GM19372 (cell line): Measurements from ENCODE around the gene LSM3.
A peak's percentile ranks its signal among the peaks of the same experiment; 100 is the strongest.

ENCODE experiments used
- ATAC-seq: cut with Tn5 transposase; IDR thresholded peaks from one replicate; pipeline ENCODE4 v1.9.1; 2021; ENCODE audit warnings: mild to moderate bottlenecking, low read depth, moderate library complexity; ENCODE audit not compliant: unreplicated experiment

LSM3 gene

GRCh38 chr3:14178247-14179113 lies at the start of gene LSM3, which contains the start of gene XPC:
Gene LSM3 (plus strand): TSS chr3:14178817. CDS start chr3:14178861, 44 bp downstream.
Gene XPC (minus strand): TSS chr3:14178601. CDS start chr3:14178568, 33 bp downstream.
- ATAC-seq = peak; percentile 86

DNA sequence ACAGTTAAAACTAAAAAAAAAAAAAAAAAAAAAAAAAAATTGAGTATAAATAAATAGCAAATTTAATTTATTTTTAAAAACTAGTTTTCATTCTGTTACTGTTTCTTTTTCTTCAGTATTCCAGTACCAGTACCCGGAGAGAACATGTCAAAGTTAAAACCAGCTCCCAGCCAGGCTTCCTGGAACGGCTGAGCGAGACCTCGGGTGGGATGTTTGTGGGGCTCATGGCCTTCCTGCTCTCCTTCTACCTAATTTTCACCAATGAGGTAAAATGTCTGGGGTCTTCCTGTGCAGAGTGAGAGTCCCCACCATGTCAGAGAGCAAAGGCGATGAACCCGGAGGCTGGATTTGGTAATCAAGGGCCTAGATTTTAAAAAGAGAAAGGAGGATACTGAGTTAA lies 49.3 kb upstream of the LSM3 start:
- ATAC-seq = no peak

DNA sequence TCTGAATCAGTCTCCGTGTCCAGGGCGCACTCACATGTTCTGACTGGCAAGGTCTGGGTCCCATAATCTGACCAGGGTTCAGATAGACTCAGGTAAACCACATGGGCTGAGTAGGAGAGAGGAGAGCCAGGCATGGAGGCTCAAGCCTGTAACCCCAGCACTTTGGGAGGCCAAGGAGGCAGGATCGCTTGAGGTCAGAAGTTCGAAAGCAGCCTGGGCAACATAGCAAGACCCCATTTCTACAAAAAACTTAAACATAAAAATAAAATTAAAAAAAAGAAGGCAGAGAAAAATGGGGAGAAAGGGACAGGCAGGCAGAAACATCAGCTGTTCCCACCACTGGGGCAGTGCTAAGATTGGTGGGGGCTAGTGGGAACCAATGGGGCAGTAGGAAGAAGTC lies 48.4 kb upstream of the LSM3 start:
- no peak for ATAC-seq

DNA sequence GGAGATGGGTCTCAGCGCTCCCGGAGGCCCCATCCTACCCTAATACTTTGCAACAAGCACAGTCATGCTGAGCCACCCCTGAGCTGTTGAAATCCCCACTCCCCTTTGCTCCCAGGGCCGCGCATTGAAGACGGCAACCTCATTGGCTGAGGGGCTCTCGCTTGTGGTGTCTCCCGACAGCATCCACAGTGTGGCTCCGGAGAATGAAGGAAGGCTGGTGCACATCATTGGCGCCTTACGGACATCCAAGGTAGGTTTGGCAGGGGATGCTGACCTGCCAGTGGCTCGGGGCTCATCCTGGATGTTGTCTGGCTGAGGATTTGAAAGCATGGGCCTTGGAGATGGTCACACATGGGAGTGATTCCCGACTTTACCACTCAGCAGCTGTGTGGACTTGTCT lies 47.9 kb upstream of the LSM3 start:
- no peak for ATAC-seq

DNA sequence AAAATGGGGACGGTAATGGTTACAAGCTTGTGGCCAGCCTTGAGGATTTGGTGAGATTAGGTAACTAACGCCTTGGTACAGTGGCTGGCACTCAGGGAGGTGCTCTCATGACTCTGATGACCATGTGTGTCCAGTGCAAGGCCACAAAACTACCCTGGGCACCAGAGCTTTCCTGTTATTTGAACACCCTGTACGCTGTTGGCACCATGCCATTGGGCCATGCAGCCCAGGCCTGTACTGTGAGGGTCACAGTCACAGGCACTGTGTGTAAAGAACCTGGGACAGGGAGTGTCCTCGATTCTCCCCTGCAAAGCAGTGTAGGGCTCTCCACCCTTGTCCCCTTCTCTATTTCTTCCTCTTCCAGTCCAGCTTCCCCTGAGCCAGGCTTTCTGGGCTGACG lies 47.5 kb upstream of the LSM3 start:
- no peak for ATAC-seq

- no peak for ATAC-seq
These were observed 46.5 kb upstream of the LSM3 start for GRCh38 chr3:14132120-14132519.

DNA sequence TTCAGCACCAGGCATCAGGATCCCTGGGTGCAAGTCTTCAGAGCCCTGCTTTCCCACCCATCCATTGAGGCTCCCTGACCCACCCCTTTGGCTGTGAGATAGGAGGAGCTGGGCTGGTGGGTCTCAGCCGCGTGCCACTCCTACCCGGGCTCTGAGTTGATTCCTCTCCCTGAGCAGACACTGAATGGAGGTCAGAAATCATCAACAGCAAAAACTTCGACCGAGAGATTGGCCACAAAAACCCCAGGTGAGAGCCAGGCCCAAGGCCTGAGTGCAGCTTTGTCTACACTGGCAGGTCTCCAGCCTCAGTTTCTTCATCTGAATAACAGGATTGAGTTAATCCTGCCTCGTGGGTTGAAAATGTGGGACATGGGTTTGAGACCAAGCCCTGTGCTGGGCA lies 45.9 kb upstream of the LSM3 start:
- no peak for ATAC-seq

DNA sequence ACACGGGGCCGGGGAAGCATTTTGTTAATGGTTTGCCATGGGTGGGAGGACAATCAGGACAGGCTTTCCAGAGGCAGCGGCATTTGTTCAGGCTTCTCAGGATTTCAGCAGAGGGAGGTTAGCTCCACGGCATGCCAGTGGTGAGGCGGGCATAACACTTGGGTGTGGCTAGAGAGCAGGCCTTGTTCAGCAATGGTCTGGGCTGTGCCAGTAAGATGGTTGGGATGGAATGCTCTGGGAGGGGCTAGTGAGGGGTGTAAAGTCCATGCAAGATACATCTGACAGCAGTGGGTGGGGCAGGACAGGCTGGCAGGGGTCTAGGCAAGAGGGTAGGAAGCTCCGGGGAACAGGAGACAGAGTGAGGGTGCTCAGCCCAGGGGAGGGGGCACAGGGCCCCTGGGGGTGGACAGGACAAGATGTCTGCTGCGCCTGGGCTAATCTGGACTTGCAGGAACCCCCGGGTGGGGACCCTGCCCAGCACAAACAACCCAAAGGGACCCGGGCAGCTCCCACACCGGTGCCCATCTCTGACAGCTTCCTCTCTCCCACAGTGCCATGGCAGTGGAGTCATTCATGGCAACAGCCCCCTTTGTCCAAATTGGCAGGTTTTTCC lies 45.3 kb upstream of the LSM3 start:
- ATAC-seq = no peak

DNA sequence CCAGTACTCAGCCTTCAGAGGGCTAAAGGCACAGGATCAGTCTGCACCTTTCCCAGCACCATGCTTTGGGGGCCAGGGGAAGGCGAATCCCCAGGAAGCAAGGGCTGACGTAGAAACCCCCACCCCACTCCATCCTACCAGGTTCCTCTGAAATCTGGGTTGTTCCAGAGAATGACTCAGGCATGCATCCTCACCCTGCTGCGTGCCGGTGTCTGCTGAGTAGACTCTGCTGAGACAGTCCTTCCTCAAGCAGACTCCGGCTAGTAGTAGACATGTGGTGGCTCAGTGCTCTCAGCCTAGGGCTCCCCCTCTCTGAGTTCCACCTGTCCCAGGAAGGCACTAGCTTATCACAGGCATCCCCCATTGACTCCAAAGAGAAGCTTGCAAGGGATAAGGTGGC lies 44.7 kb upstream of the LSM3 start:
- ATAC-seq = no peak

- no peak for ATAC-seq
These were observed 44.3 kb upstream of the LSM3 start for GRCh38 chr3:14134291-14134690.

GRCh38 chr3:14135581-14135980 lies 43.0 kb upstream of the LSM3 start:
- ATAC-seq = no peak

DNA sequence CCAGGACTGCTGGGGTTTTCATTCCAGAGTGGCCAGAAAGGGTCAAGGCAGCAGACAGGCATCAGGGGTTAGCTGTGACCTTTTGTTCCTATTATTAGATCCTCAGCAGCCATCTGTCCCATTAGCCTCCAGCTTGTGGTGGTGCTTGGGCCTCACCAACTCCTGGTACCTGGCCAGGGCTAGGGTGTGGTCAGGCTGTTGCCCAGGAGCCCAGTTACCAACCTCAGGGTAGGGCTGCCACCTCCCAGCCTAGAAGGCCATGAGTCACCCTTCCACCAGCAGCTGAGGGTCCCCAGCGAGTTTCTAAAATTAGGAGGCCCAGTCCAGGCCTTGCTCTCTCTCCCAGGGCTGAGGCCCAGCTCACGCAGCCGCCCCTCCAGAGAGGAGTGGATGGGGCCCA lies 41.6 kb upstream of the LSM3 start:
- no peak for ATAC-seq

DNA sequence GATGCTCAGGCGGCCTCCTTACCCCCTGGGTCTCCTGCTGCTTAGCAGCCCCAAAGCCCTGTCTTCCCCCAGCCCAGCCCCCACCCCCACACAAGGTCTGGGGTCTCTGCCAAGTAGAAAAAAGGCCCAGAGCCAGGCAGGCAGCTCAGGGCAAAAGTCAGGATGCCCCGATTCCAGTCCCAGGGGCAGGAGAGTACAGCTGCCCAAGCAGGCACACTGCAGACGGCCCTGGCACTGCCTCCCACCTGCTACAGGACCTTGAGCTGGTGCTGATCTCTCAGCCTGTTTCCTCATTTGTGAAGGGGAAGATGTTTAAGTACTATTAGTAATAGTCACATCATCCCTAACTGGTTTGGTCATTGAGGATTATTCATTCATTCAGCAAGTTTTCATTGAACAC lies 41.2 kb upstream of the LSM3 start:
- no peak for ATAC-seq

- ATAC-seq = no peak
These were observed 40.3 kb upstream of the LSM3 start for GRCh38 chr3:14138109-14138877.

GRCh38 chr3:14138878-14139655 lies 39.5 kb upstream of the LSM3 start:
- ATAC-seq = no peak

DNA sequence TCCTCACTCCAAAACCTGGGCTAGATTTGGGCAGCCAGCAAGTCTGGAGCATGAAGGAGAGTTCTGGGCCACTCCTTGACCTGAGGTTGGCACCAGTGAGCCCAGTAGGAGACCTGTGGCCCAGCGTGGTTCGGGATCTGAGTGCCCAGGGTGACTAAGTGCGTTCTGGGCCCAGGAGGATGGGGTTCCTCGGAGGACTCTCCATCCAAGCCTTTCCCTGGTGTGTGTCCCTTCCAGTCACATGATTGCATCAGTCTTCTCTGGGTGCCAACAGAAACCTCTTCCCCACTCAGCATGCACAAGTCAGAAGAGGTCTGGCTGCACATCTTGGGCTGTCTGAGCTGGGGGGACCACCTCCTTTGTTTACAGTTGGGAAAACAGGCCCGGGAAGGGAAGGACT lies 38.8 kb upstream of the LSM3 start:
- ATAC-seq = no peak

- no peak for ATAC-seq
These were observed 37.9 kb upstream of the LSM3 start for GRCh38 chr3:14140668-14141067.

GRCh38 chr3:14141144-14141543 lies 37.5 kb upstream of the LSM3 start:
- no peak for ATAC-seq

DNA sequence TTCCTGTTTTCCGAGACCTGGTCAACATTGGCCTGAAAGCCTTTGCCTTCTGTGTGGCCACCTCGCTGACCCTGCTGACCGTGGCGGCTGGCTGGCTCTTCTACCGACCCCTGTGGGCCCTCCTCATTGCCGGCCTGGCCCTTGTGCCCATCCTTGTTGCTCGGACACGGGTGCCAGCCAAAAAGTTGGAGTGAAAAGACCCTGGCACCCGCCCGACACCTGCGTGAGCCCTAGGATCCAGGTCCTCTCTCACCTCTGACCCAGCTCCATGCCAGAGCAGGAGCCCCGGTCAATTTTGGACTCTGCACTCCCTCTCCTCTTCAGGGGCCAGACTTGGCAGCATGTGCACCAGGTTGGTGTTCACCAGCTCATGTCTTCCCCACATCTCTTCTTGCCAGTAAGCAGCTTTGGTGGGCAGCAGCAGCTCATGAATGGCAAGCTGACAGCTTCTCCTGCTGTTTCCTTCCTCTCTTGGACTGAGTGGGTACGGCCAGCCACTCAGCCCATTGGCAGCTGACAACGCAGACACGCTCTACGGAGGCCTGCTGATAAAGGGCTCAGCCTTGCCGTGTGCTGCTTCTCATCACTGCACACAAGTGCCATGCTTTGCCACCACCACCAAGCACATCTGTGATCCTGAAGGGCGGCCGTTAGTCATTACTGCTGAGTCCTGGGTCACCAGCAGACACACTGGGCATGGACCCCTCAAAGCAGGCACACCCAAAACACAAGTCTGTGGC lies 36.8 kb upstream of the LSM3 start:
- ATAC-seq = no peak
